Trophoblast cell (in vitro differentiated cells and primary cell): ENCODE results near the gene HNRNPA2B1.

ENCODE experiments used
- DNase-seq, 2 donors: peaks; one replicate each; pipeline ENCODE4 v3.0.0-alpha.2; 2016
- H2AFZ ChIP-seq: 2 replicates; pipeline ENCODE4 v1.6.1; 2013; ENCODE audit warnings: low read length, moderate library complexity, mild to moderate bottlenecking; ENCODE audit not compliant: insufficient read depth, poor library complexity
- H2AK5ac ChIP-seq: 2 replicates; pipeline ENCODE4 v1.6.1; 2013; ENCODE audit warnings: mild to moderate bottlenecking, low read length
- H2BK120ac ChIP-seq: 2 replicates; pipeline ENCODE4 v1.6.1; 2013; ENCODE audit warnings: low read length, mild to moderate bottlenecking, moderate library complexity; ENCODE audit not compliant: insufficient read depth, poor library complexity
- H2BK12ac ChIP-seq: 2 replicates; pipeline ENCODE4 v1.6.1; 2013; ENCODE audit warnings: mild to moderate bottlenecking, low read length, moderate library complexity
- H2BK5ac ChIP-seq: 2 replicates; pipeline ENCODE4 v1.6.1; 2013; ENCODE audit warnings: low read length, low read depth, moderate library complexity, mild to moderate bottlenecking; ENCODE audit not compliant: poor library complexity
- H3K14ac ChIP-seq: 2 replicates; pipeline ENCODE4 v1.6.1; 2013; ENCODE audit warnings: mild to moderate bottlenecking, low read length
- H3K18ac ChIP-seq: 2 replicates; pipeline ENCODE4 v1.6.1; 2013; ENCODE audit warnings: mild to moderate bottlenecking, low read length
- H3K23ac ChIP-seq: 2 replicates; pipeline ENCODE4 v1.6.1; 2013; ENCODE audit warnings: low read length
- H3K27ac ChIP-seq: 2 replicates; pipeline ENCODE4 v1.5.1; 2013; ENCODE audit warnings: low read depth, mild to moderate bottlenecking, inconsistent platforms, low read length, moderate library complexity
- H3K27me3 ChIP-seq: 2 replicates; pipeline ENCODE4 v1.6.1; 2013; ENCODE audit warnings: inconsistent platforms, mild to moderate bottlenecking, low read length, moderate library complexity; ENCODE audit not compliant: insufficient read depth
- H3K36me3 ChIP-seq, 2 experiments: 1 replicate in 1 of 2; 2 replicates in 1 of 2; pipeline ENCODE4 v1.6.1; 2013; ENCODE audit warnings: low read length in 2 of 2, mild to moderate bottlenecking in 2 of 2, moderate library complexity in 1 of 2; ENCODE audit not compliant: insufficient read depth in 2 of 2, control insufficient read depth in 1 of 2
- H3K4ac ChIP-seq: 2 replicates; pipeline ENCODE4 v1.6.1; 2013; ENCODE audit warnings: low read depth, mild to moderate bottlenecking, low read length, moderate library complexity
- H3K4me1 ChIP-seq, 2 experiments: 1 replicate in 1 of 2; 2 replicates in 1 of 2; pipeline ENCODE4 v1.6.1; 2013; ENCODE audit warnings: low read length in 2 of 2, mild to moderate bottlenecking in 2 of 2, moderate library complexity in 1 of 2; ENCODE audit not compliant: insufficient read depth in 2 of 2, control insufficient read depth in 1 of 2
- H3K4me2 ChIP-seq: 2 replicates; pipeline ENCODE4 v1.6.1; 2013; ENCODE audit warnings: inconsistent platforms, mild to moderate bottlenecking, low read length, moderate library complexity
- H3K4me3 ChIP-seq: 2 replicates; pipeline ENCODE4 v1.5.1; 2013; ENCODE audit warnings: mild to moderate bottlenecking, low read depth, low read length, inconsistent platforms
- H3K79me1 ChIP-seq: one replicate; pipeline ENCODE4 v1.6.1; 2013; ENCODE audit warnings: low read length
- H3K79me2 ChIP-seq: 2 replicates; pipeline ENCODE4 v1.6.1; 2013; ENCODE audit warnings: low read length, mild to moderate bottlenecking; ENCODE audit not compliant: control insufficient read depth, insufficient read depth, poor library complexity
- H3K9ac ChIP-seq: 2 replicates; pipeline ENCODE4 v1.6.1; 2013; ENCODE audit warnings: mild to moderate bottlenecking, low read length
- H3K9me3 ChIP-seq: 2 replicates; pipeline ENCODE4 v1.6.1; 2013; ENCODE audit warnings: low read depth, mild to moderate bottlenecking, control low read depth, inconsistent platforms, low read length; ENCODE audit not compliant: insufficient read depth
- H4K12ac ChIP-seq: 2 replicates; pipeline ENCODE4 v1.6.1; 2013; ENCODE audit warnings: low read depth, mild to moderate bottlenecking, low read length, moderate library complexity
- H4K8ac ChIP-seq: 2 replicates; pipeline ENCODE4 v1.6.1; 2013; ENCODE audit warnings: low read depth, mild to moderate bottlenecking, low read length, moderate library complexity
- H4K91ac ChIP-seq: one replicate; pipeline ENCODE4 v1.6.1; 2013; ENCODE audit warnings: low read depth, mild to moderate bottlenecking, low read length, moderate library complexity
- WGBS: extraction: QIAGEN DNeasy Blood & Tissue Kit; methylation state at CpG from one replicate; pipeline ENCODE4 v1.1.7; 2013; ENCODE audit warnings: missing lambda C conversion rate; ENCODE audit not compliant: insufficient read length, insufficient coverage; ENCODE audit errors: extremely low coverage; 5-methylcytosine and 5-hydroxymethylcytosine counted together

The HNRNPA2B1 gene

DNA sequence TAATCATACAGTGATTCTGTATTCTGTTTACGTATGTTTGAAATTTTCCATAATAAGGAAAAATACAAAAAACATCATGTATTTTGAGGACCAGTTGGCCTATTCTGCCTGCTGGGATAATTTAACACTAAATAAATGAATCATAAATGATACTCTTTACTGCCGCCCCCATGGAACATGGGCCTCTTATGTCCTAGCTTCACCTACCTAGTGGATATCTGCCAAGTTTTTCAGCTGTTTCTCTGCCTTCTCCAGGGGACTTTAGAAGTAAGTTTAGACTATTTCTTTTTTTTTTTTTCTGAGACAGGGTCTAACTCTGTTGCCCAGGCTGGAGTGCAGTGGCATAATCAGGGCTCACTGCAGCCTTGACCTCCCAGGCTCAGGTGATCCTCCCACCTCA is 38.1 kb downstream of the HNRNPA2B1 start:
- Histone ChIP-seq H3K9me3 (no peaks in the 10 kb centered on the region), H2BK12ac (no peak overlapping the region), H3K23ac (no peak overlapping the region), H3K4me1 (peaks cover 14 to 28% of the 10 kb centered on the region in 2 experiments), H3K4me2 (no peak overlapping the region), H4K91ac (no peak overlapping the region), H3K4ac (no peak overlapping the region), H2BK5ac (no peak overlapping the region), H3K79me1 (peaks cover 10% of the 10 kb centered on the region), H2AFZ (no peak overlapping the region), H3K4me3 (no peak overlapping the region), H3K27me3 (no peaks in the 10 kb centered on the region), H3K36me3 (no peaks in the 10 kb centered on the region), H3K79me2 (peaks cover 4% of the 10 kb centered on the region), H2AK5ac (no peak overlapping the region), H2BK120ac (no peak overlapping the region), H4K8ac (no peak overlapping the region), H3K14ac (no peak overlapping the region), H3K9ac (no peak overlapping the region), H3K18ac (no peak overlapping the region), H4K12ac (no peak overlapping the region), H3K27ac (no peak overlapping the region)
- WGBS, result no CpG with 5 or more reads among the region's 2 CpGs
- DNase-seq, result no peak

DNA sequence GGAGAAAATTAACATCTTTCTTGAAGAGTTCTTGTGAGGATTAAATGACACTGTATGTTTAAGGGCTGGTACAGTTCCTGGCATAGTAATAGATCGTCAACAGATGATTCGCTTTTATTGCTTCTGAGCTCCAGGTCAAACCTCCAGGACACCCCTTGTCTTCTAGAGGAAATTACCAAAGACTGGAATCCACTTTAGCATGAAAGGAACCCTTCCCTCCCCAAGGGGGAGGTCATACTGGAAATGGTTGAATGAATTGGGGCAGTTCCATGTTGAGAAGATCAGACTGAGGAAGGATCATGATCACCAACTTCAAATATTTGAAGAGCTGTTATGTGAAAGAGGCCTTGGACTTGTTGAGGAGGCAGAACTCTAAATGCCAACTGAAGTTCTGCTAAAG is 39.6 kb downstream of the HNRNPA2B1 start:
- Histone ChIP-seq H2BK120ac (no peak overlapping the region), H3K23ac (no peak overlapping the region), H3K27ac (no peak overlapping the region), H3K4me1 (peaks cover 9 to 23% of the 10 kb centered on the region in 2 experiments), H3K27me3 (no peaks in the 10 kb centered on the region), H2AFZ (no peak overlapping the region), H3K79me2 (peaks cover 4% of the 10 kb centered on the region), H3K14ac (no peak overlapping the region), H3K4me2 (no peak overlapping the region), H4K91ac (no peak overlapping the region), H4K12ac (no peak overlapping the region), H3K9ac (no peak overlapping the region), H2BK5ac (no peak overlapping the region), H4K8ac (no peak overlapping the region), H3K18ac (no peak overlapping the region), H3K4ac (no peak overlapping the region), H3K4me3 (no peak overlapping the region), H3K9me3 (no peaks in the 10 kb centered on the region), H3K79me1 (peaks cover 9% of the 10 kb centered on the region), H2BK12ac (no peak overlapping the region), H2AK5ac (no peak overlapping the region), H3K36me3 (no peaks in the 10 kb centered on the region)
- DNase-seq, result no peak
- no CpG with 5 or more reads among the region's 2 CpGs for WGBS

DNA sequence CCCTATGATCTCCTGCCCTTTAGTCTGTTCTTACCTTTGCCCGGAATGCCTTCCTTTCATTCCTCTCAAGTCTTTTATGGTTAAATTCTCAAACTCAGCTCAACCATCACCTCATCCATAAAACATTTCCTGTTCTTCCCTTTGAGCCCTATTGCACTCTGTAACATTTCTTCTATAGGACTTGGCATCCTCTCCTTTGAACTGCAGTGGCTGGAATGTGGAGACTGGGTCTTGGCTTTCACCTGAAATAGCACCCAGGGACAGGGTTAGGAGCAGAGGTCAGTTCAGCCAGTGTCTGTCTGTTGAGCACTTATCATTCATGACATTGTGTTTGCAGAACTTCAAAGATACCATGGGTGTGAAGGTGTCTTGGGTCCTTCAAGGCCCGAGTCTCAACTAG is 41.3 kb downstream of the HNRNPA2B1 start:
- Histone ChIP-seq H3K27ac (peak overlapping the region; percentile 36), H2BK12ac (no peak overlapping the region), H4K12ac (no peak overlapping the region), H3K4me3 (no peak overlapping the region), H3K79me1 (peaks cover 9% of the 10 kb centered on the region), H2BK120ac (no peak overlapping the region), H3K9ac (no peak overlapping the region), H3K27me3 (no peaks in the 10 kb centered on the region), H3K9me3 (no peaks in the 10 kb centered on the region), H3K79me2 (peaks cover 4% of the 10 kb centered on the region), H4K91ac (no peak overlapping the region), H3K4ac (peak overlapping the region; percentile 56), H4K8ac (no peak overlapping the region), H3K18ac (no peak overlapping the region), H2AK5ac (no peak overlapping the region), H3K4me1 (peaks cover 14 to 31% of the 10 kb centered on the region in 2 experiments), H2AFZ (no peak overlapping the region), H3K14ac (no peak overlapping the region), H3K23ac (no peak overlapping the region), H2BK5ac (no peak overlapping the region), H3K4me2 (peak overlapping the region; percentile 28), H3K36me3 (no peaks in the 10 kb centered on the region)
- no CpG with 5 or more reads among the region's 2 CpGs for WGBS
- peak in 1 of 2 donors; percentile 90 for DNase-seq

DNA sequence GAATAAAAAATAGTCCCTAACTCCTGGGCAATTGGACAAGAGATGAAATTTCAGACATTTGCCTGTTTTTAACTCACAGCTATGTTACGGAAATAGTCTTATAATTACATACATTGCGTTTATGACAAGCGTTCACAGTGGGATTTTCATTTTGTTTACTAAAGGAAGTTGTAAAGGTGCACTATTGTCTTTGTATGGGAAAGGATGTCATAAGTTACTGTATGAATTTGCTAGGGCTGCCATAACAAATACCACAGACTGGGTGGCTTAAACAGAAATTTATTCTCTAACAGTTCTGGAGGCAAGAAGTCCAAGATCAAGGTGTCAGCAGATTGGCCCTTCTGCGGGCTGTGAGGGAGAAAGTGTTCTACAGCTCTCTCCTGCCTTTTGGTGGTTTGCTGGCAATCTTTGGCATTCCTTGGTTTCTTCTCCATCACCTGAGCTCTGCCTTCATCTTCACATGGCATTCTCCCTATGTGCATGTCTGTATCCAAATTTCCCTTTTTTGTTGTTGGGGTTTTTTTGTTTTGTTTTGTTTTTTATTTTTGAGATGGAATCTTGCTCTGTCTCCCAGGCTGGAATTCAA is 42.9 kb downstream of the HNRNPA2B1 start:
- Histone ChIP-seq H4K8ac (no peak overlapping the region), H2AFZ (no peak overlapping the region), H3K27ac (no peak overlapping the region), H3K4me1 (peaks cover 18 to 42% of the 10 kb centered on the region in 2 experiments), H2BK12ac (no peak overlapping the region), H3K4ac (no peak overlapping the region), H3K9ac (no peak overlapping the region), H3K4me3 (no peak overlapping the region), H3K27me3 (peaks cover under 1% of the 10 kb centered on the region), H2AK5ac (no peak overlapping the region), H3K79me2 (peaks cover 4% of the 10 kb centered on the region), H2BK5ac (no peak overlapping the region), H4K12ac (no peak overlapping the region), H4K91ac (no peak overlapping the region), H3K14ac (no peak overlapping the region), H3K18ac (no peak overlapping the region), H3K36me3 (no peaks in the 10 kb centered on the region), H3K9me3 (peaks cover 5% of the 10 kb centered on the region), H3K23ac (no peak overlapping the region), H3K79me1 (peaks cover 18% of the 10 kb centered on the region), H2BK120ac (peak overlapping the region; percentile 18), H3K4me2 (no peak overlapping the region)
- peak; percentile 77 to 93 for DNase-seq
- WGBS, result no CpG with 5 or more reads among the region's 4 CpGs
